ENCODE results near the gene CAPN12. TPM values are rescaled to one million over a fixed set of nuclear protein-coding genes. Genes with fewer than 3 reads are reported as not detected.

The CAPN12 gene, protein sequence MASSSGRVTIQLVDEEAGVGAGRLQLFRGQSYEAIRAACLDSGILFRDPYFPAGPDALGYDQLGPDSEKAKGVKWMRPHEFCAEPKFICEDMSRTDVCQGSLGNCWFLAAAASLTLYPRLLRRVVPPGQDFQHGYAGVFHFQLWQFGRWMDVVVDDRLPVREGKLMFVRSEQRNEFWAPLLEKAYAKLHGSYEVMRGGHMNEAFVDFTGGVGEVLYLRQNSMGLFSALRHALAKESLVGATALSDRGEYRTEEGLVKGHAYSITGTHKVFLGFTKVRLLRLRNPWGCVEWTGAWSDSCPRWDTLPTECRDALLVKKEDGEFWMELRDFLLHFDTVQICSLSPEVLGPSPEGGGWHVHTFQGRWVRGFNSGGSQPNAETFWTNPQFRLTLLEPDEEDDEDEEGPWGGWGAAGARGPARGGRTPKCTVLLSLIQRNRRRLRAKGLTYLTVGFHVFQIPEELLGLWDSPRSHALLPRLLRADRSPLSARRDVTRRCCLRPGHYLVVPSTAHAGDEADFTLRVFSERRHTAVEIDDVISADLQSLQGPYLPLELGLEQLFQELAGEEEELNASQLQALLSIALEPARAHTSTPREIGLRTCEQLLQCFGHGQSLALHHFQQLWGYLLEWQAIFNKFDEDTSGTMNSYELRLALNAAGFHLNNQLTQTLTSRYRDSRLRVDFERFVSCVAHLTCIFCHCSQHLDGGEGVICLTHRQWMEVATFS
- 7.9 and 8.8 TPM in 2 replicates for total RNA-seq (2021; fragmentation: NEBNext Ultra II Directional; extraction: Animal tissue kit (Norgen Biotek cat#: 25700))
- 20.0 and 25.9 TPM in 2 replicates for polyA plus RNA-seq (2011; rRNA removed)
- polyA plus RNA-seq (2011; cell fraction: cytosol; rRNA removed) = 16.5 TPM
- polyA plus RNA-seq (2011; cell fraction: nucleus; rRNA removed) = 58.9 TPM
- polyA plus RNA-seq (2012, experiment 1 of 2) = 4.8 to 13.3 TPM (median 8.3 TPM) in 4 replicates
- polyA plus RNA-seq (2012, experiment 2 of 2) = 4.3 TPM
- polyA plus RNA-seq (2013, experiment 1 of 2) = 13.2 TPM
- polyA plus RNA-seq (2013, experiment 2 of 2) = 11.1 TPM
- 3.7 and 5.0 TPM in 2 replicates for polyA minus RNA-seq (2011; rRNA and poly(A)+ RNA removed)
- 6.4 TPM for polyA minus RNA-seq (2011; cell fraction: cytosol; rRNA and poly(A)+ RNA removed)
- polyA minus RNA-seq (2011; cell fraction: nucleus; rRNA and poly(A)+ RNA removed) = 10.9 TPM
- long read RNA-seq, experiment 1, partial matches to known transcripts = 0 of 3 reads
- long read RNA-seq, experiment 1, other reads (novel, unspliced or antisense) = 3 of 3 reads
- long read RNA-seq, experiment 2, partial matches to known transcripts = 2 of 11 reads
- long read RNA-seq, experiment 2, other reads (novel, unspliced or antisense) = 7 of 11 reads

DNA sequence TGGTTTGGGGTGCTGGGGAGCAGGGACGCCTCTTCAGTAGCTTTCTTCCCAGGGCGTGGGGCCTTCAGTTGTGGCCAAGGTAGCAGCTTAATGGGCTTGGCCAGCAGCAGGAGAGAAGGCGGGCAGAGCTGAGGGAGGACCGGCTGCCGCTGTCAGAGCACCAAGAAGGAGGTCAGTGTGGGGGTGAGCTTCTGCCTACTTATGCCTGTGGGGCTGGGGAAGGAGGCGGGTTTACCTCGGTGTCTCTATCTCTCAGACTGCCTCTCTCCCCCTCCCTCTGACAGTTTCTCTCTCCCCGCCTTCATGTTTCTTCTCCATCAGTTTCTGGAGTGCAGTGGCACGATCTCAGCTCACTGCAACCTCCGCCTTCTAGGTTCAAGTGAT is at the start of gene CAPN12:
TSS of gene CAPN12 (minus strand) at position 177 of the 384 bp plus-strand sequence. CDS start 309 bp downstream, outside the sequence.
- no peaks in the 10 kb centered on the region for H4K20me1 ChIP-seq (replicated peaks in 1 of 2; ENCODE audit: control insufficient read depth in 1 of 2, insufficient read depth in 2 of 2, low read length in 2 of 2)
- peak within 1 kb of the TSS; percentile 40 for H4K91ac ChIP-seq (replicated peaks; ENCODE audit: insufficient read length, low read length)
- H3K27ac ChIP-seq (ENCODE audit: low read depth, low read length) = no peak within 1 kb of the TSS
- FAIRE-seq = no peak
- no peaks in the 10 kb centered on the region; a peak in 1 of 7 replicates for H3K4me1 ChIP-seq (replicated peaks in 1 of 4; ENCODE audit: control insufficient read depth in 3 of 4, insufficient read depth in 4 of 4, low read length in 3 of 4)
- no peak within 1 kb of the TSS for H2BK15ac ChIP-seq (ENCODE audit: low read length)
- no peak within 1 kb of the TSS for H3K56ac ChIP-seq (replicated peaks; ENCODE audit: insufficient read length, low read depth, low read length)
- ChIA-PET CTCF (ENCODE audit: partially characterized antibody) (interaction anchor here (0.8 to 1.6 kb wide), 2 partner anchors 25 to 125 kb away, joined by 3 to 4 read pairs; no protein-coding TSS in a partner anchor), POLR2A (ENCODE audit: partially characterized antibody) (interaction anchor here (0.6 to 1.6 kb wide), 7 partner anchors 62 to 223 kb away, joined by 3 to 5 read pairs (median 3); partner anchors contain the start of gene HNRNPL)
- H3K18ac ChIP-seq (ENCODE audit: extremely low read depth, low read length) = no peak within 1 kb of the TSS
- no peaks in the 10 kb centered on the region for H3K79me1 ChIP-seq (ENCODE audit: low read depth, low read length)
- no peak within 1 kb of the TSS for H2AK5ac ChIP-seq (ENCODE audit: low read depth, low read length)
- H2AFZ ChIP-seq (ENCODE audit: low read length) = no peak within 1 kb of the TSS
- no peaks in the 10 kb centered on the region for H3K9me3 ChIP-seq (ENCODE audit: insufficient read depth in 2 of 2, low read depth in 1 of 2, low read length in 1 of 2)
- no peak within 1 kb of the TSS for H2BK120ac ChIP-seq (replicated peaks; ENCODE audit: low read depth, low read length)
- no peak within 1 kb of the TSS for H2BK5ac ChIP-seq (ENCODE audit: low read depth, low read length)
- no peaks in the 10 kb centered on the region for H3K36me3 ChIP-seq (ENCODE audit: control insufficient read depth in 2 of 4, insufficient read depth in 4 of 4, low read length in 3 of 4)
- H3K23me2 ChIP-seq (ENCODE audit: low read depth, low read length) = no peaks in the 10 kb centered on the region
- no peak within 1 kb of the TSS for H2BK12ac ChIP-seq (ENCODE audit: low read depth, low read length)
- H4K8ac ChIP-seq (ENCODE audit: extremely low read depth, insufficient read depth, low read length) = peak within 1 kb of the TSS; percentile 65
- H3K23ac ChIP-seq (ENCODE audit: insufficient read length) = no peak within 1 kb of the TSS
- H2BK20ac ChIP-seq (ENCODE audit: low read length) = no peak within 1 kb of the TSS
- H4K5ac ChIP-seq (ENCODE audit: insufficient read length, low read depth, low read length) = no peak within 1 kb of the TSS
- H3K27me3 ChIP-seq (replicated peaks in 1 of 4; ENCODE audit: control insufficient read depth in 3 of 4, extremely low read depth in 1 of 4, insufficient read depth in 3 of 4, low read length in 3 of 4) = 0 out of 7 replicates have a peak, but pooled peaks cover 0 to 4% (median 0%) of the 10 kb centered on the region in 4 experiments
- DNase-seq (ENCODE audit: low read depth in 1 of 2, low spot score in 2 of 2) = no peak
- no peak within 1 kb of the TSS for H3K4me3 ChIP-seq (ENCODE audit: extremely low read depth in 1 of 4, insufficient read depth in 2 of 4, low read depth in 3 of 4, low read length in 4 of 4)
- H3K9ac ChIP-seq (replicated peaks in 1 of 4; ENCODE audit: extremely low read depth in 1 of 4, low read depth in 3 of 4, low read length in 3 of 4) = no peak within 1 kb of the TSS
- H3K4ac ChIP-seq (replicated peaks; ENCODE audit: insufficient read length, low read depth, low read length) = no peak within 1 kb of the TSS
- no peaks in the 10 kb centered on the region for H3K79me2 ChIP-seq (ENCODE audit: control insufficient read depth in 1 of 2, insufficient read depth in 2 of 2, low read length in 2 of 2)
- no peak within 1 kb of the TSS for H3K4me2 ChIP-seq (ENCODE audit: insufficient read depth in 1 of 2, low read depth in 2 of 2, low read length in 2 of 2)
- no peak within 1 kb of the TSS for H3K14ac ChIP-seq (ENCODE audit: insufficient read length)
- WGBS, 2 experiments (ENCODE audit: extremely low coverage in 1 of 2, insufficient coverage in 1 of 2, insufficient read length in 1 of 2, insufficient replicate concordance in 2 of 2, low coverage in 1 of 2, low lambda C conversion rate in 2 of 2, missing lambda C conversion rate in 1 of 2) = 79% methylated on average over 8 of the region's 10 CpGs; no CpG with 5 or more reads in 1 of the 2 experiments
- TF ChIP-seq GABPA (IDR thresholded peaks at IDR 0.05; ENCODE audit: borderline replicate concordance, insufficient read depth, low read length) (no peak), KDM1A (IDR thresholded peaks at IDR 0.05; ENCODE audit: borderline replicate concordance, low read length) (peak; percentile 89), YY1 (IDR thresholded peaks at IDR 0.05; ENCODE audit: low read depth, low read length) (no peak), EZH2 (IDR thresholded peaks at IDR 0.05; ENCODE audit: low read depth, low read length, severe bottlenecking) (no peak), CBX5 (IDR thresholded peaks at IDR 0.05; ENCODE audit: low read depth, low read length) (no peak)
